ENCODE data around the gene PDE11A. TPM values are rescaled to one million over a fixed set of nuclear protein-coding genes. Genes with fewer than 3 reads are reported as not detected.
"Not testable (repeated sequence)": the region's sequence is repeated elsewhere in the genome, so short reads cannot be mapped to it uniquely, and the experiment has no call there.

PDE11A gene
- polyA plus RNA-seq (ENCODE audit: insufficient read depth in 1 of 5, insufficient read length in 5 of 5, low replicate concordance in 1 of 5), result under 1 TPM; 0.18 to 0.37 (median 0.25) TPM
- long read RNA-seq, donor 1, result 0 reads
- long read RNA-seq, donor 2, result 0 reads
- long read RNA-seq, donor 3, result 0 reads
- long read RNA-seq, donor 4, result 0 reads
- long read RNA-seq, donor 5, result 0 reads
- long read RNA-seq, donor 6, result 0 reads
- long read RNA-seq, donor 7, result 0 reads
- long read RNA-seq, donor 8, result 0 reads

GRCh38 chr2:178072383-178073301 is at the start of gene PDE11A:
Gene PDE11A, minus strand, starts transcription at chr2:178072777. Its CDS starts 340 bp downstream, at chr2:178072437.
- peak; percentile 35 to 46 for DNase-seq

DNA sequence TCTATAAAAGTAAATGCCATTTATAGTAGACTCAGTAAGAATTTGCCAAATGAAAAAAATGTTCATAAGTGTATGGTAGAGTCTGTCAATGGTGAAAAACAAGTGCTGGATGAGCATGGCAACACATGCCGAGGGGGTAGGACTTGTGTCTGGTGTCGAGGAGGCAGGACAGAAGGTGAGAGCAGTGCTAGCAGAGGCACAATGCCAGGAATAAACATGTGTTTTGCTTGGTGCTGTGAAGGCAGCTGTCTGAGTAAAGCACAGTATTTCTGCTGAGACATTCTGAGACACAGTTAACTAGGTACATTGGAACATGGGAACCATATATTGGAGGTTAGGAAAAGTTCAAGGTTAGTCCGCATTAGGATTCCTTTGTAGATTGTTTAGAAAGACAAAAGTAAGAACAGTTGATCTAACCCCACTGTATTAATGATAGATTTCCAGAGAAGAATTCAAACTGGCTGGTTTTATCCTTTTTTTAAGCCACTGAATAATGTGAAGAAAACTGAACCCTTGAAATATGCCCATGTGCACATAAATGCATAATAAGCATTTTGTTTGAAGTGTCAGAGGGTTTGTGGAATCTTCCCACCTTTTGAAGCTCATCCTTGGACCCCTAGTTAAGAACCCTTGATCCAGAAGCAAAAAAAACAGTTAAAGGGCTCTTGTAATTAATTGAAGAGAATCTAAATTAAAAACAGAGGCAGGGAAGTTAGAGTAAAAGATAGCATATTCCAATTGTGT is 46.8 kb upstream of the PDE11A start:
- no peak for DNase-seq

DNA sequence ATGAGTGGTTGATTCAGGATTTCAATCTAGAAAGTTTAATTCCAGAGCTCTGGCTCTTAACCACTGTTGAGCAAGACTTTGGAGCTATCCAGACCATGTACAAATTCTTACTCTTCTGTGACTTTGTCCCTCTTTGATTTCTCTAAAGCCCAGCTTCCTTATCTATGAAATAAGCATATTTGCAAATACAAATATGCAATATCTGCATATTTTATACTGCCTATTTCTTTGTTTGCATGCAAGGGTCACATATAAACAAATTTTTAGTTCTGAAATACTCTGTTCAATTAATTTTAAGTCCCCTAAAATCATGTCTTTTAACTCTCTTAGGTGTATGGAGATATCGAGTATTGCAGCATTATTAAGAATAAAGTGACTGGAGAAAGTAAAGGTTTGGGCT is 45.1 kb upstream of the PDE11A start:
- DNase-seq, result no peak

GRCh38 chr2:178115271-178115670 is 42.7 kb upstream of the PDE11A start:
- no peak for DNase-seq

DNA sequence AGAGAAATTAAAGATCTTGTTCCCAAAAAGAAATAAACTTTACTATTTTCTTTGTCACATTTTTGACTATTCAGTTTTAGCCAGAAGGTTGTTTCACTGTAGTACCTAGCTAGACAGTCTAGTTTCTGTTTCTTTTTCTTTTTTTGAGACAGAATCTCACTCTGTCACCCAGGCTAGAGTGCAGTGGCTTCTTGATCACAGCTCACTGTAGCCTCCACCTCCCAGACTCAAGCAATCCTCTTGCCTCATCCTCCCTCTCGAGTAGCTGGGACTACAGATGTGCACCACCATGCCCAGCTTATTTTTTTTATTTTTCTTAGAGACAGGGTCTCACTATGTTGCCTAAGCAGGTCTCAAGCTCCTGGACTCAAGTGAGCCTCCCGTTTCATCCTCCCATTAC is 41.9 kb upstream of the PDE11A start:
- DNase-seq, result no peak

- DNase-seq, result peak; percentile 87
These were observed 39.9 kb upstream of the PDE11A start, which contains the start of gene RBM45 for GRCh38 chr2:178112202-178113152. Gene RBM45, plus strand, starts transcription at chr2:178112437. Its CDS starts 110 bp downstream, at chr2:178112547.

- DNase-seq, result no peak
These were observed 39.2 kb upstream of the PDE11A start for GRCh38 chr2:178111743-178112142.

DNA sequence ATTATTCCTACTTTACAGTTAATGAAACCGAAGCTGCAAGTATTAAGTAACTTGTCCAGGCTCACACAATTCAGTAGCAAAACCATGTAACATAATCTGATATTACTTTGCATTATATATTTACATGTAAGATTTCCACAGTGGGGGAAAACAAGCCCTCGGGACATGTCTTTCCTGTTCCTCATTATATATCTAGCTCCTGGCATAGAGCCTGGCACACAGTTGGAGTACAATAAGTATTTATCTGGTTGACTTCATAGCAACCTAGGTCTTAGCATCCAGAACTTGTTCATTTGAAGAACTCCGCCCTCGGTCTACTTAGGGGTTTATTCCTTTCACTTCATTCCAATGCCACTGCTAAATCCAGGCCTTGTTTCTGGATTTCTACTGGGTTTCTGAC is 38.1 kb upstream of the PDE11A start:
- DNase-seq, result no peak

DNA sequence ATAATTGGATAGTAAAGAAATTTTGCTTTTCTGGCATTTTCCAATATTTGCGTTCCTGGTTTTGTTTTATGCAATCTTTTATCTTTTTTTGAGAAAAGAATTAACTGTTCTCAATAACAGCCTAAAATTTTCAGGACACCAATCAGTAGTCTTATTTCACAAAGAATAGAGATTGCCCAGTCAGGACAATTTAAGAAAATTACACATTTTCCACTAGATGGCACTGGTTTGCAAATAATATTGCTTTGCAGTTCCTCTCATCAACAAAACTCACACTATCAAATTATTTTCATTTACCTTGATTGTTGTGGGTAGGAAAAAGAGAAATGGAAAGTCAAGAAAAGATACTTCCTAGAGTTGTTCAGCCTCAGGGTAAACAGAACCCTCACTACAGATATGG is 37.2 kb upstream of the PDE11A start:
- no peak for DNase-seq

DNA sequence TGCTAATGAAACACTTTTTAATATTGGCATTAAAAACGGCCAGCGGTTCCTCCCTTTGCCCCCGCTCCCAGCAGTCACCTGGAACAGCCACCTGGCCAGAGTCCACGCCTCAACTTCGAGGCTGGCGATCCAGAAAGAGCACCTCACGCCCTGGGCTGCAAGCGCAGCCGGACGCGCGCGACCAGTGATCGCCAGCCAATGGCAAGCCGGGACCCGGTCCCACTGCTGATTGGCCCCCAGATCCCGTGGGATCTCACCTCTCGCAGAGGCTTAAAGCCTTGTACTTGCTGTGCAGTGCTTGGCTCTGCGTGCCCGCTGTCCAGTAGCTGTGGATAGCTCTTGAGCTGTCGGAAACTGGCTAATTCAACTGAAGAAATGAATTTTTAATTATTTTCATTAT is 35.6 kb upstream of the PDE11A start:
- DNase-seq, result no peak

GRCh38 chr2:178106053-178106452 is 33.5 kb upstream of the PDE11A start:
- DNase-seq, result no peak

GRCh38 chr2:178105566-178105965 is 33.0 kb upstream of the PDE11A start:
- DNase-seq, result no peak

GRCh38 chr2:178101321-178102079 is 28.9 kb upstream of the PDE11A start:
- no peak for DNase-seq

- no peak for DNase-seq
These were observed 20.9 kb upstream of the PDE11A start for GRCh38 chr2:178093471-178093870.

GRCh38 chr2:178088774-178089270 is 16.2 kb upstream of the PDE11A start:
- no peak for DNase-seq

DNA sequence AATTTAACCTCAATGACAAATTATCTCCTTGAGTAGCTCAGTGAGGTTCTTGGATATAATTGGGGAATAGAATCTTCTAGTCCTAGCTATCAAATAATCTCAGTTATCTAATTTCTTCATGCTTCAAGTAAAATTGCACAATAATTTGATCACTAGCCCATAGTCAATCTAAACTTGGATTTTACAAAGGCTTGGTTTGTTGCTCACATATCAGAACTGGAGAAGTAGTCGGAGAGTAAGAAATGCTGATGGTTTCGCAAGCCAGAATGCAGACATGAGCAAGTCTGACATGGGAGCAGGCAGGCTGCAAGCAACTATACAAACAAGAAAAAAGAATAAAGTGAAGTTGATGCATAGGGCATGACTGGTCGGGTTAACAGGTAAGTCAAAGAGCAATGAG is 11.7 kb upstream of the PDE11A start:
- DNase-seq, result no peak

GRCh38 chr2:178082408-178083045 is 9.9 kb upstream of the PDE11A start:
- no peak for DNase-seq

DNA sequence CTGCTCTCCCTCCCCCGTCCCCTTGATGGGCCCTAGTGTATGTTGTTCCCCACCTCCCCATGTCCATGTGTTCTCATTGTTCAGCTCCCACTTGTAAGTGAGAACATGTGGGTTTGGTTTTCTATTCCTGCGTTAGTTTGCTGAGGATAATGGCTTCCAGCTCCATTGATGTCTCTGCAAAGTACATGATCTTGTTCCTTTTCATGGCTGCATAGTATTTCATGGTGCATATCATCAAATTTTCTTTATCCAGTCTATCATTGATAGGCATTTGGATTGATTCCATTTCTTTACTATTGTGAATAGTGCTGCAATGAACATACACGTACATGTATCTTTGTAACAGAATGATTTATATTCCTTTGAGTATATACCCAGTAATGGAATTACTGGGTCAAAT is 6.7 kb upstream of the PDE11A start:
- not testable (repeated sequence) for DNase-seq

GRCh38 chr2:178076130-178076529 is 3.6 kb upstream of the PDE11A start:
- DNase-seq, result no peak

DNA sequence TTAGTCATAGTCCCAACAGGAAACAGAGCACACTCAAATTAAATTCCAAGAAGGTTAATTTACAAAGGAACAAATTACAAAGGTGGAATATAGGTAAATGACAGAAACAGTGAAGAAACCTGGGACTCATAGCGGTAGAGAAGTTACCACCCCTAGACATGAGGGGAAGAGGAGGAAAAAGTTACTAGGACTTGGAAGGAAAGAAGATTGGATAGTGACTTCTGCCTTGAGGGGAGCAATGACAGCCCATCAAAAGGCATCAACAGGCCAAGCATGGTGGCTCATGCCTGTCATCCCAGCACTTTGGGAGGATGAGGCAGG is 2.4 kb upstream of the PDE11A start:
- DNase-seq, result no peak
